PC-9 (cell line): ENCODE measurements around the gene ST6GALNAC2. TPM values are rescaled to one million over a fixed set of nuclear protein-coding genes. Genes with fewer than 3 reads are reported as not detected.
A peak's percentile ranks its signal among the peaks of the same experiment; 100 is the strongest.

Experiments
- BruUV-seq: library from RNA; stranded (reverse); fragments of 400-500 nt; replicated peaks from 2 replicates; lab custom pipeline; 2021; lab: Mats Ljungman, UMichigan
- CTCF ChIA-PET: fragments of 300-600 bp; sonication (Branson Sonifier 250); formaldehyde crosslinking; loops from one replicate; lab custom pipeline; 2022; ENCODE audit warnings: antibody characterized with exemption; lab: Charles Lee
- POLR2A ChIA-PET: fragments of 300-600 bp; sonication (Branson Sonifier 250); formaldehyde crosslinking; loops from one replicate; lab custom pipeline; 2022; ENCODE audit warnings: antibody characterized with exemption; ENCODE audit not compliant: unreplicated experiment; lab: Charles Lee
- DNase-seq, 2 experiments: peaks; one replicate each; pipeline versions ENCODE4 v3.0.0 to v3.0.0-alpha.2; 2015 to 2022; ENCODE audit warnings: mixed read lengths in 1 of 2
- H2AFZ ChIP-seq: fragments of 200-600 bp; sonication (generic); 2 replicates; pipeline ENCODE4 v1.8.1; 2017; ENCODE audit warnings: antibody characterized with exemption
- H3F3A ChIP-seq: fragments of 200-600 bp; sonication (generic); 2 replicates; pipeline ENCODE4 v1.8.1; 2017; ENCODE audit warnings: antibody characterized with exemption, mild to moderate bottlenecking, low read depth; ENCODE audit not compliant: insufficient read depth
- H3K27ac ChIP-seq: fragments of 200-600 bp; sonication (generic); 2 replicates; pipeline ENCODE4 v1.6.1; 2016; ENCODE audit warnings: mixed run types
- H3K27me3 ChIP-seq: fragments of 200-600 bp; sonication (generic); 2 replicates; pipeline ENCODE4 v1.6.1; 2016; ENCODE audit warnings: low read depth, mixed run types; ENCODE audit not compliant: insufficient read depth
- H3K36me3 ChIP-seq: fragments of 200-600 bp; sonication (generic); 2 replicates; pipeline ENCODE4 v1.6.1; 2016; ENCODE audit warnings: low read depth, mixed run types
- H3K4me1 ChIP-seq: fragments of 200-600 bp; sonication (generic); replicated peaks from 2 replicates; pipeline ENCODE4 v1.6.1; 2016; ENCODE audit warnings: mixed run types; ENCODE audit not compliant: insufficient read depth
- H3K4me2 ChIP-seq: fragments of 200-600 bp; sonication (generic); 2 replicates; pipeline ENCODE4 v1.6.1; 2017; ENCODE audit warnings: mixed run types
- H3K4me3 ChIP-seq: fragments of 200-600 bp; sonication (generic); 2 replicates; pipeline ENCODE4 v1.6.1; 2016; ENCODE audit warnings: mixed run types
- H3K79me2 ChIP-seq: fragments of 200-600 bp; sonication (generic); 2 replicates; pipeline ENCODE4 v1.6.1; 2017; ENCODE audit warnings: low read depth, mixed run types
- H3K9me2 ChIP-seq: fragments of 200-600 bp; sonication (generic); 2 replicates; pipeline ENCODE4 v1.8.1; 2017; ENCODE audit warnings: mild to moderate bottlenecking; ENCODE audit not compliant: insufficient read depth
- H3K9me3 ChIP-seq: fragments of 200-600 bp; sonication (generic); 2 replicates; pipeline ENCODE4 v1.8.1; 2016; ENCODE audit warnings: low read depth; ENCODE audit not compliant: insufficient read depth
- H4K20me1 ChIP-seq: fragments of 200-600 bp; sonication (generic); 2 replicates; pipeline ENCODE4 v1.8.1; 2017; ENCODE audit not compliant: insufficient read depth
- CTCF ChIP-seq: fragments of 200-600 bp; sonication (generic); conservative IDR thresholded peaks from 2 replicates; pipeline ENCODE4 v1.6.1; 2017; ENCODE audit warnings: mixed run types, antibody characterized with exemption, mild to moderate bottlenecking, moderate library complexity
- EZH2 ChIP-seq: fragments of 200-600 bp; sonication (generic); IDR thresholded peaks from 2 replicates; pipeline ENCODE4 v1.8.0; 2017; ENCODE audit warnings: antibody characterized with exemption, low read depth
- intact Hi-C: fragments of 100-400 bp; cut with micrococcal nuclease; formaldehyde crosslinking; loops from one replicate; pipeline ENCODE4 v1.10.0; 2022; ENCODE audit not compliant: unreplicated experiment
- total RNA-seq: library from RNA; stranded (reverse); gene quantifications from 2 replicates; pipeline ENCODE4 v1.2.3, GENCODE V29; 2021

ST6GALNAC2 gene
- total RNA-seq, 1 experiment from 2014 or later, result 15.5 TPM

- Histone ChIP-seq H3K4me1 (peaks cover 29% of the 10 kb centered on the region), H3F3A (peaks cover 12% of the 10 kb centered on the region), H3K27me3 (no peaks in the 10 kb centered on the region), H2AFZ (no peak overlapping the region), H3K36me3 (no peaks in the 10 kb centered on the region), H3K4me3 (no peak overlapping the region), H3K9me3 (no peaks in the 10 kb centered on the region), H3K4me2 (no peak overlapping the region), H3K79me2 (no peaks in the 10 kb centered on the region), H3K9me2 (no peaks in the 10 kb centered on the region), H3K27ac (no peak overlapping the region), H4K20me1 (no peaks in the 10 kb centered on the region)
- TF ChIP-seq EZH2 (no peak), CTCF (no peak)
- intact Hi-C loops, result no loop called here
- ChIA-PET CTCF (interaction anchor here (1.2 kb wide), 1 partner anchor 29 kb away, joined by 3 read pairs; no protein-coding TSS in a partner anchor), POLR2A (interaction anchor here (0.5 kb wide), 1 partner anchor 12 kb away, joined by 13 read pairs; no protein-coding TSS in a partner anchor)
- no peak for DNase-seq
- no TSS peak for BruUV-seq
Observed at GRCh38 chr17:76594690-76595089, 9.0 kb upstream of the ST6GALNAC2 start.

- Histone ChIP-seq H3K9me3 (no peaks in the 10 kb centered on the region), H3K36me3 (no peaks in the 10 kb centered on the region), H3K27ac (no peak overlapping the region), H3K4me3 (no peak overlapping the region), H3K27me3 (no peaks in the 10 kb centered on the region), H4K20me1 (no peaks in the 10 kb centered on the region), H3K4me1 (peaks cover 29% of the 10 kb centered on the region), H3K9me2 (no peaks in the 10 kb centered on the region), H3F3A (peaks cover 12% of the 10 kb centered on the region), H2AFZ (no peak overlapping the region), H3K79me2 (no peaks in the 10 kb centered on the region), H3K4me2 (peak overlapping the region; percentile 49; the same call in 1 of the 2 replicates)
- no peak for DNase-seq
- ChIA-PET POLR2A (interaction anchor here (0.5 kb wide), 1 partner anchor 11 kb away, joined by 13 read pairs; no protein-coding TSS in a partner anchor), CTCF (interaction anchor here (1.2 to 1.4 kb wide), 2 partner anchors 30 to 36 kb away, joined by 3 to 6 read pairs; no protein-coding TSS in a partner anchor)
- intact Hi-C loops, result no loop called here
- TF ChIP-seq CTCF (no peak), EZH2 (no peak)
- no TSS peak for BruUV-seq
Observed at GRCh38 chr17:76593959-76594358, 8.3 kb upstream of the ST6GALNAC2 start.

- Histone ChIP-seq H3K4me1 (peaks cover 29% of the 10 kb centered on the region), H3K9me3 (no peaks in the 10 kb centered on the region), H3K4me3 (no peak overlapping the region), H3K27ac (peak overlapping the region; percentile 70), H3K27me3 (no peaks in the 10 kb centered on the region), H2AFZ (no peak overlapping the region), H3F3A (peaks cover 12% of the 10 kb centered on the region), H3K36me3 (no peaks in the 10 kb centered on the region), H3K9me2 (no peaks in the 10 kb centered on the region), H3K79me2 (no peaks in the 10 kb centered on the region), H3K4me2 (peak overlapping the region; percentile 49), H4K20me1 (no peaks in the 10 kb centered on the region)
- ChIA-PET CTCF (interaction anchor here (1.4 kb wide), 1 partner anchor 35 kb away, joined by 6 read pairs; no protein-coding TSS in a partner anchor), POLR2A (no interaction called here)
- intact Hi-C loops, result no loop called here
- no peak for TF ChIP-seq EZH2
- TF ChIP-seq CTCF, result peak; percentile 47; the same call in 1 of the 2 replicates
- BruUV-seq, result no TSS peak
- DNase-seq, result peak; percentile 43 to 92
Observed at GRCh38 chr17:76593384-76593826, 7.7 kb upstream of the ST6GALNAC2 start.
